Esophagus mucosa (tissue), 1 donor: ENCODE measurements around the gene BCL2L12. TPM values are rescaled to one million over a fixed set of nuclear protein-coding genes. Genes with fewer than 3 reads are reported as not detected.

Source experiments
- ATAC-seq: fragments of 200-7000 bp; cut with Tn5 transposase; one replicate; pipeline ENCODE4 v1.9.1; 2020
- total RNA-seq: library from RNA; stranded (reverse); gene quantifications from one replicate; pipeline ENCODE4 v1.2.4, GENCODE V29; 2023
- donor health status: DM: yes; HTN: yes; CAD: no.

Gene BCL2L12
- total RNA-seq, 1 donor from 2014 or later = 23.5 TPM

- ATAC-seq = peak; percentile 78
Observed at GRCh38 chr19:49664171-49665035, 1.3 kb upstream of the BCL2L12 start.

- no peak for ATAC-seq
Observed at GRCh38 chr19:49665036-49665350, 740 bp upstream of the BCL2L12 start.

- ATAC-seq = no peak
Observed at GRCh38 chr19:49666120-49666444, 349 bp downstream of the BCL2L12 start.

GRCh38 chr19:49667473-49667872 lies 1.7 kb downstream of the BCL2L12 start:
- ATAC-seq = no peak

- no peak for ATAC-seq
Observed at GRCh38 chr19:49669516-49669915, 3.8 kb downstream of the BCL2L12 start.

- no peak for ATAC-seq
Observed at GRCh38 chr19:49672131-49672919, 6.6 kb downstream of the BCL2L12 start.

- ATAC-seq = peak; percentile 32
Observed at GRCh38 chr19:49676136-49676783, 10.5 kb downstream of the BCL2L12 start.

GRCh38 chr19:49676784-49677230 lies 11.1 kb downstream of the BCL2L12 start:
- ATAC-seq = peak; percentile 87

- ATAC-seq = peak; percentile 10
Observed at GRCh38 chr19:49677231-49677900, 11.6 kb downstream of the BCL2L12 start, which contains the start of gene PRMT1. Gene PRMT1, plus strand, starts transcription at chr19:49677271. Its CDS starts 10 bp downstream, at chr19:49677281.

- peak; percentile 5 for ATAC-seq
Observed at GRCh38 chr19:49677901-49678674, 12.4 kb downstream of the BCL2L12 start.

- ATAC-seq = no peak
Observed at GRCh38 chr19:49678985-49679770, 13.4 kb downstream of the BCL2L12 start.

GRCh38 chr19:49679771-49680413 lies 14.2 kb downstream of the BCL2L12 start:
- ATAC-seq = no peak

GRCh38 chr19:49680421-49681351 lies 15.0 kb downstream of the BCL2L12 start:
- ATAC-seq = peak; percentile 38

- no peak for ATAC-seq
Observed at GRCh38 chr19:49681830-49682229, 16.1 kb downstream of the BCL2L12 start.

- no peak for ATAC-seq
Observed at GRCh38 chr19:49682274-49682673, 16.5 kb downstream of the BCL2L12 start.

GRCh38 chr19:49683814-49684250 lies 18.1 kb downstream of the BCL2L12 start:
- ATAC-seq = no peak

- peak; percentile 12 for ATAC-seq
Observed at GRCh38 chr19:49684251-49684982, 18.7 kb downstream of the BCL2L12 start.

- ATAC-seq = no peak
Observed at GRCh38 chr19:49684983-49685553, 19.3 kb downstream of the BCL2L12 start.
